Measurements from ENCODE around the gene WDSUB1.

- TF ChIP-seq CTCF (IDR thresholded peaks at IDR 0.05 in 8 of 11, conservative IDR thresholded peaks at IDR 0.05 in 3 of 11), result no peak
- TF ChIP-seq POLR2A (IDR thresholded peaks at IDR 0.05), result no peak
Measured at GRCh38 chr2:159272156-159272555, 14.3 kb downstream of the WDSUB1 start.
